Naive thymus-derived CD8-positive, alpha-beta T cell (primary cell): Measurements from ENCODE around the gene PPP2R2B. TPM values are rescaled to one million over a fixed set of nuclear protein-coding genes. Genes with fewer than 3 reads are reported as not detected.

Experiments
- ATAC-seq, 2 donors: fragments of 150-1000 bp; cut with Tn5 transposase in 1 of 2; sonication (Bioruptor Pico), chemical (Tn5 transposase) in 1 of 2; 1 replicate in 1 of 2; 2 replicates in 1 of 2; pipeline ENCODE4 v1.10.0; 2021; ENCODE audit warnings: mild to moderate bottlenecking in 2 of 2, moderate library complexity in 2 of 2
- POLR2A ChIA-PET: fragments of 350-600 bp; sonication (Branson Sonifier 250); formaldehyde crosslinking; loops from one replicate; lab custom pipeline; 2021; ENCODE audit warnings: antibody characterized with exemption; lab: Charles Lee
- DNase-seq, 10 donors: peaks; one replicate each; pipeline versions ENCODE4 v3.0.0 to v3.0.0-alpha.2; 2020 to 2022
- H3K27ac Mint-ChIP-seq, 10 donors: one replicate each; pipeline ENCODE4 v1.8.0; 2020 to 2022; ENCODE audit warnings: mild to moderate bottlenecking in 10 of 10, mixed read lengths in 10 of 10, moderate library complexity in 4 of 10, inconsistent platforms in 1 of 10
- H3K27me3 Mint-ChIP-seq, 5 donors: one replicate each; pipeline ENCODE4 v1.8.0; 2021 to 2022; ENCODE audit warnings: mixed read lengths in 5 of 5
- H3K36me3 Mint-ChIP-seq, 3 donors: one replicate each; pipeline ENCODE4 v1.8.0; 2020 to 2022; ENCODE audit warnings: mixed read lengths in 3 of 3, mild to moderate bottlenecking in 2 of 3, inconsistent platforms in 1 of 3
- H3K4me1 Mint-ChIP-seq, 4 donors: one replicate each; pipeline ENCODE4 v1.8.0; 2021 to 2022; ENCODE audit warnings: mixed read lengths in 4 of 4
- H3K4me3 Mint-ChIP-seq, 10 donors: one replicate each; pipeline ENCODE4 v1.8.0; 2020 to 2022; ENCODE audit warnings: mild to moderate bottlenecking in 10 of 10, mixed read lengths in 10 of 10, moderate library complexity in 6 of 10, inconsistent platforms in 1 of 10
- H3K9me3 Mint-ChIP-seq, 9 donors: one replicate each; pipeline ENCODE4 v1.8.0; 2020 to 2022; ENCODE audit warnings: mixed read lengths in 9 of 9, mild to moderate bottlenecking in 3 of 9, inconsistent platforms in 1 of 9, moderate library complexity in 1 of 9
- polyA plus RNA-seq, 3 donors: library from polyadenylated mRNA; unstranded; fragments of 300-500 nt; fragmentation: Illumina TruSeq; gene quantifications; one replicate each; pipeline ENCODE4 v1.2.3, GENCODE V29; 2021
- total RNA-seq, 8 experiments: library from RNA in 2 of 8; stranded (reverse) in 2 of 8; gene quantifications; one replicate each; pipeline ENCODE4 v1.2.3 and lab custom pipeline; 2021 to 2026

The PPP2R2B gene
- total and polyA plus RNA-seq, 5 experiments from 2014 or later: 0.57 to 17.9 (median 0.77) TPM

DNA sequence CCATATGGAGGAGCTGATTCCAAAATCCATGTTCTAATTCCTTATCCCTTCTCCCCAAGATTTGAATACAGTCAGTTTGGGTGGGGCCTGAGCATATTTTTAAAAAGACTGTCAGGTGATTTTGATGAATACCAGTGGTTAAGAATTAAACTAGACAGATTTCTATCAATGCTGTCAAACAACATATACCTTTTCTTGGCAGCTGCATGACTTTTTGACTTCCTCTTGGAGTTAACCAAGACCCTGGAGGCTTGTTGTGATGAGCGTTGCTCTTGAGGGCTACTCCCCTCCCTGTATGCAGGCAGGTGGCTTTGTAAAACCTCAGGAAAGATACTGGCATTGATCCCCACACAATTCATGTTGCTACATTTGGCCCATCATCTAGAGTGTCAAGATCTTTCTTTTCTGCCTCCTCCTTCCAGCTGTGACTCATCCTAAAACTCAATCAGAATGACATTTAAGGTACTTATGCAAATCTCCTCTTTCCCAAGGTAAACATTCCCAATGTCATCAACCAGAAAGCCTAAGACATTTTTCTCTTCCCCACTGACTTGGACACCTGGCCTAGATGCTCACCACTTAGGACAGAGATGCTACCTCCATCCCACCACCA is 61.7 kb downstream of the PPP2R2B start:
- no peaks in the 10 kb centered on the region for H3K9me3 Mint-ChIP-seq
- POLR2A ChIA-PET: no interaction called here
- peak overlapping the region in 1 of 10 donors; percentile 12 for H3K27ac Mint-ChIP-seq
- no peak overlapping the region for H3K4me3 Mint-ChIP-seq
- DNase-seq: no peak
- no peak for ATAC-seq
- no peaks in the 10 kb centered on the region for H3K36me3 Mint-ChIP-seq
- H3K27me3 Mint-ChIP-seq: no peaks in the 10 kb centered on the region
- H3K4me1 Mint-ChIP-seq: peaks cover 4 to 18% (median 14%) of the 10 kb centered on the region in 4 donors

- ATAC-seq: no peak
Measured at GRCh38 chr5:146815411-146815810, 63.1 kb downstream of the PPP2R2B start.

DNA sequence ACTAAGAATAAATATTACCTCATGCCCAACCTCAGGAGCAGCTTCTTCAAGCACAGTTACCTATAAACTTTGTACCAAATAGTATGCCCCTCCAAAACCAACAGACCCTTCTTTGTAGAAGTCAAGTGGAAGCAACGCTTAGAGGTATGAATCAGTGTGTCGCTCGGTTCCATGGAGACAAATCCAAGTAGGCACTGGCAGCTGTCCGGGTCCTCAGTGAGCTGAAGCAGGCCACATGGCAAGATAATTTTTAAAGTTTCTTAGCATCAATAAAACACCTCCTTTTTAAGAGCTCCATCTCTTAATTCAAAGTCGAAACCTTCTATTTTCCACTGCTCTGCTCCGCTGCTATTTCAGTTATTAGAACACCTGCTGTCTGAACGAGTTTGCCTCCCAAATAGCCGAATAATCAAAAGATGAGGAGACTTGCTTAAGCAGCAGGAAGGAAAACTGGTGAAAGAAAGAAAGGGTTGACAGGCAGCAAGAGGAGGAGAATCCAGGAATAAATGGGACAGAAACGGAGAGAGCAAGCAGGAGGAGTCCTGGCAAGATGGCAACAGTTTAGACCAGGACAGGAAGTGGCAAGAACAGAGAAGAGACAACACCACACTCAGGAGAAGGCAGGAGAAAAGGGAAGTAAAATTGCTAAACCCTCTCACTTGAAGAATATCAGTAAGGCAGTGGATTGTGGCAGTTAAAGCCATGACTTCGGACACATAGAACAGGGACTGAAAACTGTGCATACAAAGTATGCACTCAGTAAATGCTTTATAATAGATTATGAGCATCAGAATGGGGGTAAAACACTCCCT is 65.0 kb downstream of the PPP2R2B start:
- no peak for DNase-seq
- Mint-ChIP-seq H3K27me3 (no peaks in the 10 kb centered on the region), H3K9me3 (peaks cover 0 to 2% (median 0%) of the 10 kb centered on the region in 9 donors), H3K27ac (peak overlapping the region in 1 of 10 donors; percentile 40), H3K36me3 (peaks cover 0 to 3% (median 0%) of the 10 kb centered on the region in 3 donors), H3K4me1 (peaks cover 8 to 18% (median 14%) of the 10 kb centered on the region in 4 donors), H3K4me3 (peak overlapping the region in 1 of 10 donors; percentile 5)
- POLR2A ChIA-PET: no interaction called here
- ATAC-seq: no peak

More at GRCh38 chr5:146815411-146815810, 63.1 kb downstream of the PPP2R2B start:
- H3K36me3 Mint-ChIP-seq: peaks cover 0 to 3% (median 0%) of the 10 kb centered on the region in 3 donors
- peaks cover 4 to 18% (median 14%) of the 10 kb centered on the region in 4 donors for H3K4me1 Mint-ChIP-seq
- H3K27me3 Mint-ChIP-seq: no peaks in the 10 kb centered on the region
- peaks cover 0 to 2% (median 0%) of the 10 kb centered on the region in 9 donors for H3K9me3 Mint-ChIP-seq
- no peak for DNase-seq
- POLR2A ChIA-PET: no interaction called here
- H3K27ac Mint-ChIP-seq: no peak overlapping the region
- H3K4me3 Mint-ChIP-seq: no peak overlapping the region

- Mint-ChIP-seq H3K36me3 (no peaks in the 10 kb centered on the region), H3K9me3 (no peaks in the 10 kb centered on the region), H3K27me3 (no peaks in the 10 kb centered on the region), H3K27ac (no peak overlapping the region), H3K4me3 (no peak overlapping the region), H3K4me1 (peaks cover 0 to 4% (median 0%) of the 10 kb centered on the region in 4 donors)
- ATAC-seq (no peak), DNase-seq (no peak)
- POLR2A ChIA-PET: no interaction called here
Measured at GRCh38 chr5:146805081-146805480, 73.5 kb downstream of the PPP2R2B start.

DNA sequence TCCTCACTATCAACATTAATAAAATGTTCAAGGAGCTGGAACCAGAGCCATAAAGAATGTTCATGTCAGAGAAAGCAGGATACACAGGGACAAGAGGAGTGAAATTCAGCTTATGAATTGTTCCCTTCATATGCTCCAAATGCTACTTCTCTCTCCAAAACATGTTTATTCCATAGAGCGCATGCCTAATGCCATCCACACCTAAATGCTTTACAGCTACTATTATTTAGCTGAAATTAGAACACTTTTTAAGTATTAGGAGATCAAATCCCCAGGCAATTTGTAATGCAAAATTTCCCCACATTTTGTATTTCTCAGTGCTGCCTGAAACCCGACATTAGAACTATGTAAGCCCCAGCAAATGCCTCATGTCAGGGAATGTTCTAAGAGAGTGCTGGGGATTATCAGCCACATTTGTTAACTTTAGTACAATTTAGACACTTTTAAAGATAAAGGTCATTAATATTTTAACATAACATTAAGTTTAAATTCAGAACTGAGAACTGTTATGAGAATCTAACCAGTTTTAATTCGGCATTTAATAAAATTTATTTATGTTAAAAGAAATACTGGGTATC is 75.5 kb downstream of the PPP2R2B start:
- ATAC-seq (no peak), DNase-seq (no peak)
- Mint-ChIP-seq H3K4me1 (peaks cover 0 to 11% (median under 1%) of the 10 kb centered on the region in 4 donors), H3K4me3 (no peak overlapping the region), H3K36me3 (no peaks in the 10 kb centered on the region), H3K27ac (no peak overlapping the region), H3K27me3 (no peaks in the 10 kb centered on the region), H3K9me3 (no peaks in the 10 kb centered on the region)
- POLR2A ChIA-PET: no interaction called here

GRCh38 chr5:146799671-146800070 is 78.9 kb downstream of the PPP2R2B start:
- Mint-ChIP-seq H3K9me3 (no peaks in the 10 kb centered on the region), H3K36me3 (no peaks in the 10 kb centered on the region), H3K27me3 (no peaks in the 10 kb centered on the region), H3K27ac (no peak overlapping the region), H3K4me1 (peaks cover 0 to 25% (median 4%) of the 10 kb centered on the region in 4 donors), H3K4me3 (no peak overlapping the region)
- DNase-seq: no peak
- POLR2A ChIA-PET: no interaction called here
- ATAC-seq: no peak

GRCh38 chr5:146799231-146799630 is 79.3 kb downstream of the PPP2R2B start:
- no peaks in the 10 kb centered on the region for H3K36me3 Mint-ChIP-seq
- no peak for DNase-seq
- H3K9me3 Mint-ChIP-seq: no peaks in the 10 kb centered on the region
- ATAC-seq: no peak
- H3K4me1 Mint-ChIP-seq: peaks cover 2 to 30% (median 7%) of the 10 kb centered on the region in 4 donors
- H3K27me3 Mint-ChIP-seq: no peaks in the 10 kb centered on the region
- peak overlapping the region in 1 of 10 donors; percentile 63 for H3K27ac Mint-ChIP-seq
- POLR2A ChIA-PET: no interaction called here
- H3K4me3 Mint-ChIP-seq: peak overlapping the region in 1 of 10 donors; percentile 23

GRCh38 chr5:146797658-146798057 is 80.9 kb downstream of the PPP2R2B start:
- no peak for DNase-seq
- no peak overlapping the region for H3K4me3 Mint-ChIP-seq
- no peaks in the 10 kb centered on the region for H3K36me3 Mint-ChIP-seq
- no peak for ATAC-seq
- H3K27ac Mint-ChIP-seq: peak overlapping the region in 1 of 10 donors; percentile 26
- POLR2A ChIA-PET: no interaction called here
- H3K4me1 Mint-ChIP-seq: peaks cover 3 to 33% (median 11%) of the 10 kb centered on the region in 4 donors
- no peaks in the 10 kb centered on the region for H3K27me3 Mint-ChIP-seq
- no peaks in the 10 kb centered on the region for H3K9me3 Mint-ChIP-seq

DNA sequence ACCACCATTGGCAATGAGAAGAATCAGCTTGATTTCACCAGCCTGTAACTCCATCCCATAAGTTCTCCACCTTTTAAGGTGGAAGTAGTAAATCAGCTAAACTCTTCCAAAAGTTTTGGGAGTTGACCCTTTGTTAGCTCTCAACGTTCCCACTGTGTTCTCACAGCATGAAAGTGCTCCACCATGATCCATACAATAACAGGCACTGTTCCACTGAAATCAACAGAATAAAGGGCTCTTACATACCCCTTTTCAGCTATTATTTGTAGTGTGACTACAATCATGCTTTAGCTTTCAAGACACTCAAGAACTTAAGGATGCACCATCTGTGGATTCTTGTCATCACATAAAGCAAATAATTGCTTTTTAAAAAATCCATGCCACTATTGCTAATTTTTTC is 81.6 kb downstream of the PPP2R2B start:
- Mint-ChIP-seq H3K27ac (peak overlapping the region in 1 of 10 donors; percentile 12), H3K9me3 (no peaks in the 10 kb centered on the region), H3K4me1 (peaks cover 8 to 33% (median 11%) of the 10 kb centered on the region in 4 donors), H3K36me3 (no peaks in the 10 kb centered on the region), H3K27me3 (no peaks in the 10 kb centered on the region), H3K4me3 (no peak overlapping the region)
- DNase-seq (no peak), ATAC-seq (no peak)
- POLR2A ChIA-PET: no interaction called here

GRCh38 chr5:146796144-146796543 is 82.4 kb downstream of the PPP2R2B start:
- peak overlapping the region in 2 of 10 donors; percentile 32 to 80 for H3K27ac Mint-ChIP-seq
- no peaks in the 10 kb centered on the region for H3K9me3 Mint-ChIP-seq
- POLR2A ChIA-PET: no interaction called here
- DNase-seq (no peak), ATAC-seq (no peak)
- H3K4me3 Mint-ChIP-seq: no peak overlapping the region
- H3K27me3 Mint-ChIP-seq: no peaks in the 10 kb centered on the region
- H3K36me3 Mint-ChIP-seq: no peaks in the 10 kb centered on the region
- H3K4me1 Mint-ChIP-seq: peaks cover 8 to 33% (median 11%) of the 10 kb centered on the region in 4 donors

DNA sequence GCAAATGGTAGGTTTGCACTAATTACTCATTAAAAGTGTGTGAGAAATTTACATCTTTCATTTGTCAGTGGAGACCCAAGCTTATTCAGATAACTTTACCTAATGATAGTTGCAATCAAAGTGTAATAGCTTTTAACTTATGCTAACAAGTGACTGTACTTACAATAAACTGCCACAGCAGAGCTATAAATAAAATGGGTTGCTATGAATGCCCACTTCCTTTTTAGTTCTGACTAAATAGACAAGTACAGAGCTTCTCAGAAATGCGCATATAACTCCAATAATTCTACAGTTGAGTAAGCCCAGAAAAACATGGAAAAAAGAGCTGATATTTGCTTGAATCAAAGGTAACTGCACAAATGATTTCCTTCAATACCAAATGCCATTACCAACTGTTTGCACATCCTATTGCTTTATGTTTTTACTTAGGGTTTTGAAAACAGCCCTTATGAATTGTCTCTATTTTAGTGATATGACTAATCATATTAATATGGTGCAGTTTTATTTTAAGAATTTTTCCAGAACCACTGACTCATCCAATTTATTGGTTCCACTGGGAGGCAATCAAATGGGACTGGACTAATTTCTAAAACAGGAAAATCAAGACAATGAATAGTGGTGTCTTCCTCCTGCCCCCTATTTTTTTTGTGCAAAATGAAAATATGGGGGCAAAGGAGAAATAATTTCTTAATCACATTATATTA is 84.1 kb downstream of the PPP2R2B start:
- no peak for DNase-seq
- Mint-ChIP-seq H3K4me1 (peaks cover 8 to 29% (median 11%) of the 10 kb centered on the region in 4 donors), H3K36me3 (no peaks in the 10 kb centered on the region), H3K27ac (no peak overlapping the region), H3K4me3 (no peak overlapping the region), H3K27me3 (no peaks in the 10 kb centered on the region), H3K9me3 (no peaks in the 10 kb centered on the region)
- POLR2A ChIA-PET: no interaction called here
- ATAC-seq: no peak

DNA sequence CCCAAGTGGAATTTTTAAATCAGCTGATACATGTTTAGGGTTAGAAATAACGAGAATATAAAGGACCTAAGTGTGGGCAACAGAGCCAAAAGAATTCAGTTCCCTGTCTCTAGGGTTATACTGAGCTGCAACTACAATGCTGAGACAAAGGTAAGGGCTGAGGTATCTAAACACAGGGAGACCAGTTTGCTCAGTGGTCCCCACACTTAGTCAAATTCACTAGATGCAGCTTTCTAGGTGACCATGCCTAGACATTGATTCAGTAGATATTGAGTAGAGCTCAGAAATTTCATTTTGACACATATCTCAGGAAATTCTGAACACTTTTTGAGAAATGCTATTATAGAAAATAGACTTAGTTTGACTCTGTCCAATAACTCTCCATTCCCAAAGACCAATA is 84.8 kb downstream of the PPP2R2B start:
- DNase-seq (no peak), ATAC-seq (no peak)
- no peak overlapping the region for H3K4me3 Mint-ChIP-seq
- H3K27me3 Mint-ChIP-seq: no peaks in the 10 kb centered on the region
- H3K36me3 Mint-ChIP-seq: peaks cover 0 to 2% (median 0%) of the 10 kb centered on the region in 3 donors
- H3K27ac Mint-ChIP-seq: no peak overlapping the region
- H3K4me1 Mint-ChIP-seq: peaks cover 8 to 23% (median 11%) of the 10 kb centered on the region in 4 donors
- H3K9me3 Mint-ChIP-seq: no peaks in the 10 kb centered on the region
- POLR2A ChIA-PET: no interaction called here
